GM20431 (cell line): ENCODE measurements around the gene THAP6.

Experiments
- in situ Hi-C: fragments of 300-500 bp; cut with MseI, MboI; formaldehyde crosslinking; loops from one replicate; pipeline ENCODE4 v1.15.0; 2020; ENCODE audit warnings: low sequenced_read_pairs; ENCODE audit not compliant: unreplicated experiment

THAP6 gene

GRCh38 chr4:75565481-75565880, 51.2 kb downstream of the THAP6 start:
- in situ Hi-C loops: no loop called here

- in situ Hi-C loops: no loop called here
These were observed 52.6 kb downstream of the THAP6 start for GRCh38 chr4:75566911-75567310.

GRCh38 chr4:75567725-75568124, 53.5 kb downstream of the THAP6 start:
- in situ Hi-C loops: no loop called here
